Right lobe of liver (tissue), 6 donors: ENCODE measurements around the gene TERF2IP. TPM values are rescaled to one million over a fixed set of nuclear protein-coding genes. Genes with fewer than 3 reads are reported as not detected.
A peak's percentile ranks its signal among the peaks of the same experiment; 100 is the strongest.

Source experiments
- ATAC-seq, 4 donors: fragments of 200-7000 bp; cut with Tn5 transposase; one replicate each; pipeline ENCODE4 v1.9.1; 2020; ENCODE audit warnings: mild to moderate bottlenecking in 4 of 4, moderate library complexity in 4 of 4
- DNase-seq, 3 donors: peaks; one replicate each; pipeline ENCODE4 v3.0.0-alpha.2; 2020
- H3K27ac ChIP-seq, 3 donors: fragments of 200-600 bp; one replicate each; pipeline ENCODE4 v1.8.0; 2022
- H3K27me3 ChIP-seq, 2 donors: fragments of 200-600 bp; one replicate each; pipeline ENCODE4 v1.8.0; 2022
- H3K36me3 ChIP-seq, 4 donors: fragments of 200-600 bp; sonication (generic) in 1 of 4; one replicate each; pipeline versions ENCODE4 v1.5.1 to v1.8.0; 2017 to 2022; ENCODE audit warnings: control low read depth in 1 of 4
- H3K4me1 ChIP-seq, 4 donors: fragments of 200-600 bp; sonication (generic) in 1 of 4; one replicate each; pipeline versions ENCODE4 v1.5.1 to v1.8.0; 2017 to 2022; ENCODE audit warnings: control low read depth in 1 of 4
- H3K4me3 ChIP-seq, 3 donors: fragments of 200-600 bp; one replicate each; pipeline ENCODE4 v1.8.0; 2022
- H3K9me3 ChIP-seq, 4 donors: fragments of 200-600 bp; sonication (generic) in 1 of 4; one replicate each; pipeline versions ENCODE4 v1.5.1 to v1.8.0; 2017 to 2022; ENCODE audit warnings: control low read depth in 1 of 4
- POLR2A ChIP-seq: fragments of 450-650 bp; IDR thresholded peaks from one replicate; pipeline ENCODE4 v1.6.1; 2017; ENCODE audit warnings: antibody characterized with exemption, mild to moderate bottlenecking
- WGBS: methylation state at CpG from one replicate; pipeline ENCODE4 v1.1.6; 2018; ENCODE audit warnings: low coverage, low lambda C conversion rate; ENCODE audit not compliant: insufficient coverage; ENCODE audit errors: missing lambda C conversion rate; 5-methylcytosine and 5-hydroxymethylcytosine counted together
- intact Hi-C, 2 donors: fragments of 100-400 bp; cut with DNase I; formaldehyde crosslinking; loops; one replicate each; pipeline versions ENCODE4 v1.11.2 to v1.14.1; 2022
- total RNA-seq, 6 experiments: library from RNA; depleted of rRNA in 2 of 6; stranded (reverse); fragments of >200 nt in 2 of 6; fragmentation: NEBNext Ultra II Directional in 3 of 6; extraction: Animal tissue kit (Norgen Biotek cat#: 25700) in 3 of 6; gene quantifications; one replicate each; pipeline versions ENCODE4 v1.1.0 to v1.2.4, GENCODE V29; 2016 to 2023
- TF ChIP-seq, protein P1 (sequence below), 4 donors: fragments of 200-600 bp in 3 of 4; fragments of 450-650 bp in 1 of 4; IDR thresholded peaks; one replicate each; pipeline versions ENCODE4 v1.5.1 to v1.8.0; 2016 to 2022; ENCODE audit warnings: antibody characterized with exemption in 4 of 4, mild to moderate bottlenecking in 2 of 4
- donor health status: DM: no; HTN: yes; CAD: no.
- donor health status: DM: no; HTN: no; CAD: no.
- donor health status: DM: no; HTN: no; CAD: no.
- donor health status: DM: no; HTN: yes; CAD: no.
- donor health status: DM: no; HTN: yes; CAD: no.

Gene TERF2IP
- total RNA-seq, 6 experiments from 2014 or later = 16.0 to 25.1 (median 23.2) TPM

- Histone ChIP-seq H3K4me3 (peak overlapping the region; percentile 95 to 98 (median 98)), H3K4me1 (peaks cover 0 to 43% (median 15%) of the 10 kb centered on the region in 4 donors), H3K9me3 (no peaks in the 10 kb centered on the region), H3K27me3 (no peaks in the 10 kb centered on the region), H3K27ac (peak overlapping the region; percentile 73 to 98 (median 95)), H3K36me3 (peaks cover 0 to 17% (median 0%) of the 10 kb centered on the region in 4 donors)
- TF ChIP-seq, protein P1, sequence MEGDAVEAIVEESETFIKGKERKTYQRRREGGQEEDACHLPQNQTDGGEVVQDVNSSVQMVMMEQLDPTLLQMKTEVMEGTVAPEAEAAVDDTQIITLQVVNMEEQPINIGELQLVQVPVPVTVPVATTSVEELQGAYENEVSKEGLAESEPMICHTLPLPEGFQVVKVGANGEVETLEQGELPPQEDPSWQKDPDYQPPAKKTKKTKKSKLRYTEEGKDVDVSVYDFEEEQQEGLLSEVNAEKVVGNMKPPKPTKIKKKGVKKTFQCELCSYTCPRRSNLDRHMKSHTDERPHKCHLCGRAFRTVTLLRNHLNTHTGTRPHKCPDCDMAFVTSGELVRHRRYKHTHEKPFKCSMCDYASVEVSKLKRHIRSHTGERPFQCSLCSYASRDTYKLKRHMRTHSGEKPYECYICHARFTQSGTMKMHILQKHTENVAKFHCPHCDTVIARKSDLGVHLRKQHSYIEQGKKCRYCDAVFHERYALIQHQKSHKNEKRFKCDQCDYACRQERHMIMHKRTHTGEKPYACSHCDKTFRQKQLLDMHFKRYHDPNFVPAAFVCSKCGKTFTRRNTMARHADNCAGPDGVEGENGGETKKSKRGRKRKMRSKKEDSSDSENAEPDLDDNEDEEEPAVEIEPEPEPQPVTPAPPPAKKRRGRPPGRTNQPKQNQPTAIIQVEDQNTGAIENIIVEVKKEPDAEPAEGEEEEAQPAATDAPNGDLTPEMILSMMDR (IDR thresholded peaks at IDR 0.05) = no peak
- DNase-seq (no peak), ATAC-seq (peak; percentile 12 to 42 (median 16))
- intact Hi-C loops = no loop called here
- WGBS = 0% methylated on average over 18 of the region's 18 CpGs
Observed at GRCh38 chr16:75647112-75647491, 471 bp upstream of the TERF2IP start.

DNA sequence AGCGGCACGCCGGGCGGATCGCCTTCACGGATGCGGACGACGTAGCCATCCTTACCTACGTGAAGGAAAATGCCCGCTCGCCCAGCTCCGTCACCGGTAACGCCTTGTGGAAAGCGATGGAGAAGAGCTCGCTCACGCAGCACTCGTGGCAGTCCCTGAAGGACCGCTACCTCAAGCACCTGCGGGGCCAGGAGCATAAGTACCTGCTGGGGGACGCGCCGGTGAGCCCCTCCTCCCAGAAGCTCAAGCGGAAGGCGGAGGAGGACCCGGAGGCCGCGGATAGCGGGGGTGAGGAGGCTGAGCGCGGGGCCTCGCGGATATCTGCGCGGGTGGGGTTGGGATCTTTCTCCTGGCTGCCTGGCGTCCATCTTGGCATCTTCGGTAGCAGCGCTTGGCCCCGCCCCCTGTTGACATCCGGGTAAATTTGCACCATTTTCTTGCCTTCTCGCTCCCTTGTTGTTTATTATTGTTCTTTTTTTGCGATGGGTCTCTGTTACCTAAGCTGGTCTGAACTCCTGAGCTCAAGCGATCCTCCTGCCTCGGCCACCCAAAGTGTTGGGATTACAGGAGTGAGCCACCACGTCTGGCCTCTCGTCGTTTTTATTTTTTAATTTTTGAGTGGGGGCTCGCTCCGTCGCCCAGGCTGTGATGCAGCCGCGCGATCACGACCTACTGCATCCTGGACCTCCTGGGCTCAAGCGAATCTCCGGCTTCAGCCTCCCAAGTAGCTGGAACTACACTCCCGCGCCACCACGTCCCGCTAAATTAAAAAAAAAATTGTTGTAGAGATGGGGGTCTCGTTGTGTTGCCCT is 898 bp downstream of the TERF2IP start:
- WGBS = 0% methylated on average over 35 of the region's 62 CpGs
- DNase-seq (peak; percentile 83 to 85 (median 84)), ATAC-seq (peak; percentile 58 to 67 (median 64))
- no peaks in the 10 kb centered on the region for H3K9me3 ChIP-seq
- peak overlapping the region; percentile 95 to 98 (median 98) for H3K4me3 ChIP-seq
- TF ChIP-seq, protein P1 (IDR thresholded peaks at IDR 0.05) = no peak
- TF ChIP-seq POLR2A = no peak
- H3K27me3 ChIP-seq = no peaks in the 10 kb centered on the region
- H3K36me3 ChIP-seq = peaks cover 0 to 17% (median 0%) of the 10 kb centered on the region in 4 donors
- intact Hi-C loops = no loop called here
- peak overlapping the region; percentile 92 to 98 (median 95) for H3K27ac ChIP-seq
- H3K4me1 ChIP-seq = peaks cover 0 to 48% (median 18%) of the 10 kb centered on the region in 4 donors

DNA sequence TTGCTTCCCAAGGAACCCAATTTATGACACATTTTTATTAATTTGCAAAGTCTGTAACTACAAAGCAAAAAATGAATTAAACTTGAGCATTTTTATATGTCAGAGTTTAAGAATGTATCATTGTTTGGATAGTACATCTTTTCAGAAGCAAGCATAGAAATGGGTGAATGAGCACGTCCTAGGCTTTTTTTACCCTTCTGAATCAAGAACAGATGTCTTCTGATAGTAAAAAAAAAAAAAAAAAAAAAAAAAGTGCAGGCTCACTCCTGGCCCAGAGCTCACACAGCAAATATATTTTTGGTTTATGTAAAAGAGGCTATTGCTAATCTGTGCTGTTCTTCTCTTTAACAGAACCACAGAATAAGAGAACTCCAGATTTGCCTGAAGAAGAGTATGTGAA is 6.3 kb downstream of the TERF2IP start:
- H3K4me3 ChIP-seq = no peak overlapping the region
- peaks cover 7 to 48% (median 18%) of the 10 kb centered on the region in 4 donors for H3K36me3 ChIP-seq
- peaks cover 0 to 30% (median 11%) of the 10 kb centered on the region in 4 donors for H3K4me1 ChIP-seq
- DNase-seq (no peak), ATAC-seq (no peak)
- no peaks in the 10 kb centered on the region for H3K27me3 ChIP-seq
- H3K27ac ChIP-seq = no peak overlapping the region
- TF ChIP-seq, protein P1 (IDR thresholded peaks at IDR 0.05) = no peak
- TF ChIP-seq POLR2A = no peak
- WGBS = 67% methylated on average over 1 of the region's 1 CpG
- H3K9me3 ChIP-seq = no peaks in the 10 kb centered on the region
- intact Hi-C loops = no loop called here

GRCh38 chr16:75658175-75658574 is 10.6 kb downstream of the TERF2IP start:
- peaks cover 7 to 49% (median 18%) of the 10 kb centered on the region in 4 donors for H3K36me3 ChIP-seq

More at GRCh38 chr16:75658175-75658574, 10.6 kb downstream of the TERF2IP start:
- DNase-seq (no peak), ATAC-seq (no peak)
- H3K4me1 ChIP-seq = no peaks in the 10 kb centered on the region
- no CpG with 5 or more reads among the region's 2 CpGs for WGBS
- H3K9me3 ChIP-seq = no peaks in the 10 kb centered on the region
- no peak overlapping the region for H3K27ac ChIP-seq
- TF ChIP-seq, protein P1 (IDR thresholded peaks at IDR 0.05) = no peak
- TF ChIP-seq POLR2A = no peak
- intact Hi-C loops = no loop called here
- H3K27me3 ChIP-seq = no peaks in the 10 kb centered on the region
- no peak overlapping the region for H3K4me3 ChIP-seq
